CD1c-positive myeloid dendritic cell (primary cell): ENCODE data around the gene OR52L1.

Experiments used
- DNase-seq: peaks from one replicate; pipeline ENCODE4 v3.0.0-alpha.2; 2016; ENCODE audit errors: extremely low spot score

The OR52L1 gene

GRCh38 chr11:5940748-5941147, 46.0 kb downstream of the OR52L1 start:
- no peak for DNase-seq

GRCh38 chr11:5938603-5938965, 48.2 kb downstream of the OR52L1 start:
- DNase-seq = no peak

- no peak for DNase-seq
Observed at GRCh38 chr11:5937868-5938602, 48.8 kb downstream of the OR52L1 start.
